Keratinocyte (primary cell): ENCODE measurements around the gene PKD1.
"Not testable (repeated sequence)": the region's sequence is repeated elsewhere in the genome, so short reads cannot be mapped to it uniquely, and the experiment has no call there.

ENCODE experiments used
- EZH2 ChIP-seq: IDR thresholded peaks from one replicate; pipeline ENCODE4 v1.6.1; 2012; ENCODE audit warnings: inconsistent platforms, mild to moderate bottlenecking, low read length, moderate library complexity
- TF ChIP-seq, protein P1 (sequence below), 3 experiments: IDR thresholded peaks in 1 of 3; conservative IDR thresholded peaks in 1 of 3; optimal IDR thresholded peaks in 1 of 3; 2 replicates in 2 of 3; 3 replicates in 1 of 3; pipeline versions ENCODE3 to v1.5.1; 2011; ENCODE audit warnings: low read length in 3 of 3, mild to moderate bottlenecking in 3 of 3, moderate library complexity in 2 of 3, control low read depth in 1 of 3, inconsistent platforms in 1 of 3; ENCODE audit not compliant: insufficient read depth in 2 of 3; ENCODE audit errors: extremely low read depth in 1 of 3

GRCh38 chr16:2114885-2115590 lies 20.7 kb downstream of the PKD1 start:
- TF ChIP-seq, protein P1, sequence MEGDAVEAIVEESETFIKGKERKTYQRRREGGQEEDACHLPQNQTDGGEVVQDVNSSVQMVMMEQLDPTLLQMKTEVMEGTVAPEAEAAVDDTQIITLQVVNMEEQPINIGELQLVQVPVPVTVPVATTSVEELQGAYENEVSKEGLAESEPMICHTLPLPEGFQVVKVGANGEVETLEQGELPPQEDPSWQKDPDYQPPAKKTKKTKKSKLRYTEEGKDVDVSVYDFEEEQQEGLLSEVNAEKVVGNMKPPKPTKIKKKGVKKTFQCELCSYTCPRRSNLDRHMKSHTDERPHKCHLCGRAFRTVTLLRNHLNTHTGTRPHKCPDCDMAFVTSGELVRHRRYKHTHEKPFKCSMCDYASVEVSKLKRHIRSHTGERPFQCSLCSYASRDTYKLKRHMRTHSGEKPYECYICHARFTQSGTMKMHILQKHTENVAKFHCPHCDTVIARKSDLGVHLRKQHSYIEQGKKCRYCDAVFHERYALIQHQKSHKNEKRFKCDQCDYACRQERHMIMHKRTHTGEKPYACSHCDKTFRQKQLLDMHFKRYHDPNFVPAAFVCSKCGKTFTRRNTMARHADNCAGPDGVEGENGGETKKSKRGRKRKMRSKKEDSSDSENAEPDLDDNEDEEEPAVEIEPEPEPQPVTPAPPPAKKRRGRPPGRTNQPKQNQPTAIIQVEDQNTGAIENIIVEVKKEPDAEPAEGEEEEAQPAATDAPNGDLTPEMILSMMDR (optimal IDR thresholded peaks at IDR 0.05 in 1 of 3, IDR thresholded peaks at IDR 0.05 in 1 of 3, conservative IDR thresholded peaks at IDR 0.05 in 1 of 3; ENCODE audit: extremely low read depth in 1 of 3, insufficient read depth in 2 of 3, low read length in 3 of 3) = not testable (repeated sequence)
- not testable (repeated sequence) for TF ChIP-seq EZH2
